H1 (cell line): ENCODE measurements around the gene DEXI. TPM values are rescaled to one million over a fixed set of nuclear protein-coding genes. Genes with fewer than 3 reads are reported as not detected.
A peak's percentile ranks its signal among the peaks of the same experiment; 100 is the strongest.

Experiments used
- CTCF ChIA-PET: fragments of 300-600 bp; sonication (Branson Sonifier 250); formaldehyde crosslinking; loops from one replicate; lab custom pipeline; 2021; ENCODE audit not compliant: partially characterized antibody; lab: Charles Lee
- POLR2A ChIA-PET: fragments of 300-600 bp; sonication (Branson Sonifier 250); formaldehyde crosslinking; loops from one replicate; lab custom pipeline; 2021; ENCODE audit warnings: inconsistent platforms; ENCODE audit not compliant: partially characterized antibody; lab: Charles Lee
- DNase-seq, 2 experiments: peaks; one replicate each; pipeline versions ENCODE4 v3.0.0 to v3.0.0-alpha.2; 2010 to 2022; ENCODE audit warnings: low spot score in 2 of 2, low read depth in 1 of 2, mixed read lengths in 1 of 2
- FAIRE-seq: peaks from 2 replicates; lab custom pipeline; 2011; peaks lifted over from hg19 to GRCh38; lab: Jason Lieb, UNC
- H2AFZ ChIP-seq: 2 replicates; pipeline ENCODE4 v1.8.1; 2012; ENCODE audit warnings: low read length, inconsistent platforms
- H2AK5ac ChIP-seq: 2 replicates; pipeline ENCODE4 v1.6.1; 2013; ENCODE audit warnings: low read depth, low read length
- H2BK120ac ChIP-seq: replicated peaks from 2 replicates; pipeline ENCODE3; 2013; ENCODE audit warnings: low read depth, low read length, inconsistent platforms
- H2BK12ac ChIP-seq: 2 replicates; pipeline ENCODE4 v1.6.1; 2013; ENCODE audit warnings: low read depth, low read length
- H2BK15ac ChIP-seq: 2 replicates; pipeline ENCODE4 v1.6.1; 2013; ENCODE audit warnings: low read length
- H2BK20ac ChIP-seq: 2 replicates; pipeline ENCODE4 v1.6.1; 2013; ENCODE audit warnings: low read length
- H2BK5ac ChIP-seq: 2 replicates; pipeline ENCODE4 v1.6.1; 2013; ENCODE audit warnings: low read depth, low read length
- H3K14ac ChIP-seq: 2 replicates; pipeline ENCODE4 v1.6.1; 2013; ENCODE audit warnings: inconsistent platforms; ENCODE audit not compliant: insufficient read length
- H3K18ac ChIP-seq: 2 replicates; pipeline ENCODE4 v1.6.1; 2013; ENCODE audit warnings: low read length; ENCODE audit errors: extremely low read depth
- H3K23ac ChIP-seq: 2 replicates; pipeline ENCODE4 v1.6.1; 2013; ENCODE audit warnings: inconsistent platforms; ENCODE audit not compliant: insufficient read length
- H3K23me2 ChIP-seq: 2 replicates; pipeline ENCODE4 v1.6.1; 2013; ENCODE audit warnings: low read depth, low read length
- H3K27ac ChIP-seq: 2 replicates; pipeline ENCODE4 v1.6.1; 2011; ENCODE audit warnings: low read depth, low read length, inconsistent platforms
- H3K27me3 ChIP-seq, 4 experiments: replicated peaks in 1 of 4; 1 replicate in 1 of 4; 2 replicates in 3 of 4; pipeline versions ENCODE4 v1.6.1 to v1.8.1; 2011 to 2013; ENCODE audit warnings: low read length in 3 of 4, mild to moderate bottlenecking in 3 of 4, inconsistent platforms in 2 of 4, mixed read lengths in 2 of 4, moderate library complexity in 1 of 4; ENCODE audit not compliant: control insufficient read depth in 3 of 4, insufficient read depth in 3 of 4; ENCODE audit errors: extremely low read depth in 1 of 4
- H3K36me3 ChIP-seq, 4 experiments: 2 replicates each; pipeline versions ENCODE4 v1.6.1 to v1.8.1; 2011 to 2013; ENCODE audit warnings: mild to moderate bottlenecking in 4 of 4, low read length in 3 of 4, moderate library complexity in 2 of 4, control low read depth in 1 of 4, inconsistent platforms in 1 of 4; ENCODE audit not compliant: insufficient read depth in 4 of 4, control insufficient read depth in 2 of 4
- H3K4ac ChIP-seq: replicated peaks from 2 replicates; pipeline ENCODE3; 2013; ENCODE audit warnings: low read length, low read depth, mixed read lengths, inconsistent platforms; ENCODE audit not compliant: insufficient read length
- H3K4me1 ChIP-seq, 4 experiments: replicated peaks in 1 of 4; 1 replicate in 1 of 4; 2 replicates in 3 of 4; pipeline versions ENCODE4 v1.6.1 to v1.8.1; 2011 to 2013; ENCODE audit warnings: low read length in 3 of 4, inconsistent platforms in 2 of 4, mixed read lengths in 1 of 4; ENCODE audit not compliant: insufficient read depth in 4 of 4, control insufficient read depth in 3 of 4
- H3K4me2 ChIP-seq, 2 experiments: 2 replicates each; pipeline versions ENCODE4 v1.6.1 to v1.8.1; 2011 to 2013; ENCODE audit warnings: low read depth in 2 of 2, low read length in 2 of 2, control low read depth in 1 of 2, inconsistent platforms in 1 of 2, mild to moderate bottlenecking in 1 of 2; ENCODE audit not compliant: insufficient read depth in 1 of 2
- H3K4me3 ChIP-seq, 4 experiments: fragments of 200-600, 300-600 bp in 1 of 4; sonication (generic), shearing (Covaris generic), sonication (Bioruptor Twin) in 1 of 4; 2 replicates each; pipeline versions ENCODE4 v1.5.1 to v1.8.1; 2011 to 2016; ENCODE audit warnings: low read length in 4 of 4, low read depth in 3 of 4, control low read depth in 2 of 4, inconsistent platforms in 2 of 4, mild to moderate bottlenecking in 2 of 4, mixed read lengths in 1 of 4, moderate library complexity in 1 of 4; ENCODE audit not compliant: insufficient read depth in 2 of 4; ENCODE audit errors: extremely low read depth in 1 of 4
- H3K56ac ChIP-seq: replicated peaks from 2 replicates; pipeline ENCODE3; 2013; ENCODE audit warnings: low read depth, mild to moderate bottlenecking, mixed read lengths, low read length, inconsistent platforms; ENCODE audit not compliant: insufficient read length
- H3K79me1 ChIP-seq: 2 replicates; pipeline ENCODE4 v1.6.1; 2013; ENCODE audit warnings: low read depth, low read length, control low read depth
- H3K79me2 ChIP-seq, 2 experiments: 2 replicates each; pipeline versions ENCODE4 v1.6.1 to v1.8.1; 2012 to 2013; ENCODE audit warnings: low read length in 2 of 2, mild to moderate bottlenecking in 2 of 2, inconsistent platforms in 1 of 2; ENCODE audit not compliant: insufficient read depth in 2 of 2, control insufficient read depth in 1 of 2
- H3K9ac ChIP-seq, 4 experiments: replicated peaks in 1 of 4; 1 replicate in 1 of 4; 2 replicates in 3 of 4; pipeline versions ENCODE4 v1.6.1 to v1.8.1; 2011 to 2013; ENCODE audit warnings: low read depth in 3 of 4, low read length in 3 of 4, control low read depth in 2 of 4, mild to moderate bottlenecking in 2 of 4, moderate library complexity in 2 of 4, inconsistent platforms in 1 of 4; ENCODE audit errors: extremely low read depth in 1 of 4
- H3K9me3 ChIP-seq, 2 experiments: 2 replicates each; pipeline versions ENCODE4 v1.6.1 to v1.8.1; 2012 to 2013; ENCODE audit warnings: mild to moderate bottlenecking in 2 of 2, moderate library complexity in 2 of 2, control low read depth in 1 of 2, inconsistent platforms in 1 of 2, low read depth in 1 of 2, low read length in 1 of 2, mixed read lengths in 1 of 2; ENCODE audit not compliant: insufficient read depth in 2 of 2
- H4K20me1 ChIP-seq, 2 experiments: replicated peaks in 1 of 2; 2 replicates each; pipeline versions ENCODE3 to v1.8.1; 2011 to 2013; ENCODE audit warnings: inconsistent platforms in 2 of 2, low read length in 2 of 2, mild to moderate bottlenecking in 1 of 2; ENCODE audit not compliant: insufficient read depth in 2 of 2, control insufficient read depth in 1 of 2
- H4K5ac ChIP-seq: 2 replicates; pipeline ENCODE4 v1.6.1; 2013; ENCODE audit warnings: low read length, low read depth, mixed read lengths, inconsistent platforms; ENCODE audit not compliant: insufficient read length
- H4K8ac ChIP-seq: 2 replicates; pipeline ENCODE4 v1.8.0; 2013; ENCODE audit warnings: mild to moderate bottlenecking, moderate library complexity, low read length, inconsistent platforms; ENCODE audit not compliant: insufficient read depth; ENCODE audit errors: extremely low read depth
- H4K91ac ChIP-seq: replicated peaks from 2 replicates; pipeline ENCODE3; 2013; ENCODE audit warnings: low read length, mixed read lengths, inconsistent platforms; ENCODE audit not compliant: insufficient read length
- CEBPB ChIP-seq: IDR thresholded peaks from 2 replicates; pipeline ENCODE4 v1.6.1; 2012; ENCODE audit warnings: low read depth, low read length
- JUN ChIP-seq: IDR thresholded peaks from 2 replicates; pipeline ENCODE4 v1.6.1; 2011; ENCODE audit warnings: low read depth, mild to moderate bottlenecking, improper control_type of control experiment, low read length
- PHF8 ChIP-seq: fragments of 200-600 bp; sonication (generic); conservative IDR thresholded peaks from 2 replicates; pipeline ENCODE4 v1.7.1; 2012; ENCODE audit warnings: low read depth, mild to moderate bottlenecking, inconsistent platforms, low read length, moderate library complexity
- RAD21 ChIP-seq, 2 experiments: IDR thresholded peaks in 1 of 2; conservative IDR thresholded peaks in 1 of 2; 2 replicates each; pipeline ENCODE4 v1.6.1; 2011; ENCODE audit warnings: low read depth in 2 of 2, low read length in 2 of 2, improper control_type of control experiment in 1 of 2, inconsistent platforms in 1 of 2, mild to moderate bottlenecking in 1 of 2, moderate library complexity in 1 of 2
- WGBS, 2 experiments: shearing (Covaris generic) in 1 of 2; methylation state at CpG; one replicate each; pipeline versions ENCODE4 v1.1.6 to v1.1.7; 2013 to 2015; ENCODE audit warnings: low lambda C conversion rate in 2 of 2, mixed read lengths in 2 of 2, inconsistent platforms in 1 of 2, low coverage in 1 of 2, missing lambda C conversion rate in 1 of 2; ENCODE audit not compliant: insufficient replicate concordance in 2 of 2, insufficient coverage in 1 of 2, insufficient read length in 1 of 2; ENCODE audit errors: extremely low coverage in 1 of 2, missing lambda C conversion rate in 1 of 2; 5-methylcytosine and 5-hydroxymethylcytosine counted together
- polyA plus RNA-seq, 7 experiments: library from polyadenylated mRNA; depleted of rRNA in 3 of 7; stranded (reverse) in 5 of 7; unstranded in 2 of 7; fragments of >200 nt in 5 of 7; fragments of 200-250 nt in 2 of 7; gene quantifications; 1 replicate in 5 of 7; 2 replicates in 1 of 7; 4 replicates in 1 of 7; pipeline versions ENCODE4 v1.2.1 to v1.2.3, GENCODE V29; 2011 to 2013; ENCODE audit warnings: missing spikeins in 2 of 7, mixed read lengths in 2 of 7
- total RNA-seq: library from RNA; stranded (reverse); fragmentation: NEBNext Ultra II Directional; extraction: Animal tissue kit (Norgen Biotek cat#: 25700); gene quantifications from 2 replicates; pipeline ENCODE4 v1.2.1, GENCODE V29; 2021
- TF ChIP-seq, protein P1 (sequence below): IDR thresholded peaks from 2 replicates; pipeline ENCODE4 v1.6.1; 2012; ENCODE audit warnings: inconsistent platforms
- TF ChIP-seq, protein P2 (sequence below): IDR thresholded peaks from 2 replicates; pipeline ENCODE4 v1.6.1; 2012; ENCODE audit warnings: low read length, inconsistent platforms

The DEXI gene
- total and polyA plus RNA-seq, 2 of the 8 experiments (the other 6 are each of a cell fraction or from before 2014, with no cell fraction given) = 39.5 to 47.3 TPM

DNA sequence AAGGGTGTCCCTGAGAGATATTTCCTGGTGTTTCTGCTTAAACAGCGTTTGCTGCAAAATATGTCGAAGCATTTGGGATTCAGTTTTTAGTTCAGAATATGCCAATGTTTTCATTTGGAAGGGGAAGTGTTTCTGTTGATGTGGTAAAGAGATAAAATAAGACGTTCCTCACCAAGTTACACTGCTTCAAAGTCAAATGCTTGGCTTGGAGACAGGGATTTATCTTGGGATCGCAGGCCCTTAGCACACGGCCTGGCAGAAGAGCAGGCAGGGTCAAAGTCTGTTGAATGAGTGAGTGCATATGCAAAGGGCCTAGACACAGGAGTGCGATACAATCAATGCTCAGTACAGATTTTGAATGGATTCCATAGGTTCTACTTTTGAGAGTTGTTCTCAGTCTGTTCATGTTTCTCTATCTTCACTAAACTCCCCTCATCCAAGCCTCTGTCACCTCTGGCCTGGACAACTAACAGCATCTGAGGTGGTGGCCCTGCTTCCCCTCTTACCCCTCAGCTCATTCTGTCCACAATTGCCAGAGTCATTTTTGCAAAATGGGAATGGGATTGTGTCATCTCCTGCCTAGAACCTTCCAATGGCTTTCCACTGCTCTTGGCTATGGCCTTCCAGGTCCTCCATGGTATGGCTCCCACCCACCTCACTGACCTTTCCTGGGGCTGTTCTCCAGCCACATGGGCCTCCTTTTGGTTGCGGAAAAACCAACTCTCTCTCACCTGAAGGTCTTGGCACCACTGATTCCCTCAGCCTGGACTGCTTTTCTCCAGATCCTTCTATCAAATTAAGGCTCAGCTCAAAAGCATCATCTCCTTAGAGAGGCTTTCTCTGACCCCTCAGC is 3.2 kb downstream of the DEXI start:
- Histone ChIP-seq H2BK12ac (no peak overlapping the region), H2BK5ac (no peak overlapping the region), H3K27ac (no peak overlapping the region), H3K9ac (no peak overlapping the region; a peak in 1 of 7 replicates), H3K9me3 (no peaks in the 10 kb centered on the region), H4K8ac (no peak overlapping the region), H3K79me2 (peaks cover 0 to 35% of the 10 kb centered on the region in 2 experiments; a peak in 1 of 4 replicates), H2BK120ac (no peak overlapping the region), H3K4ac (no peak overlapping the region), H2BK20ac (no peak overlapping the region), H3K18ac (no peak overlapping the region), H3K56ac (no peak overlapping the region), H3K4me1 (peaks cover 5 to 9% (median 8%) of the 10 kb centered on the region in 4 experiments), H3K27me3 (no peaks in the 10 kb centered on the region; a peak in 2 of 7 replicates), H3K23ac (no peak overlapping the region), H3K79me1 (peaks cover 16% of the 10 kb centered on the region), H2AK5ac (no peak overlapping the region), H2BK15ac (no peak overlapping the region), H4K5ac (no peak overlapping the region), H3K23me2 (peaks cover 8% of the 10 kb centered on the region), H4K20me1 (peaks cover 20 to 38% of the 10 kb centered on the region in 2 experiments), H2AFZ (no peak overlapping the region), H3K14ac (no peak overlapping the region), H4K91ac (no peak overlapping the region), H3K4me2 (peak overlapping the region in 1 of 2 experiments; percentile 86; a peak in 1 of 4 replicates), H3K4me3 (no peak overlapping the region), H3K36me3 (peaks cover 0 to 4% (median 0%) of the 10 kb centered on the region in 4 experiments; a peak in 1 of 8 replicates)
- FAIRE-seq (no peak), DNase-seq (no peak)
- WGBS, 2 experiments = 92% methylated on average over 7 of the region's 7 CpGs; no CpG with 5 or more reads in 1 of the 2 experiments
- no peak for TF ChIP-seq PHF8
- TF ChIP-seq, protein P1, sequence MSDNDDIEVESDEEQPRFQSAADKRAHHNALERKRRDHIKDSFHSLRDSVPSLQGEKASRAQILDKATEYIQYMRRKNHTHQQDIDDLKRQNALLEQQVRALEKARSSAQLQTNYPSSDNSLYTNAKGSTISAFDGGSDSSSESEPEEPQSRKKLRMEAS = no peak
- no peak for TF ChIP-seq JUN
- TF ChIP-seq, protein P2, sequence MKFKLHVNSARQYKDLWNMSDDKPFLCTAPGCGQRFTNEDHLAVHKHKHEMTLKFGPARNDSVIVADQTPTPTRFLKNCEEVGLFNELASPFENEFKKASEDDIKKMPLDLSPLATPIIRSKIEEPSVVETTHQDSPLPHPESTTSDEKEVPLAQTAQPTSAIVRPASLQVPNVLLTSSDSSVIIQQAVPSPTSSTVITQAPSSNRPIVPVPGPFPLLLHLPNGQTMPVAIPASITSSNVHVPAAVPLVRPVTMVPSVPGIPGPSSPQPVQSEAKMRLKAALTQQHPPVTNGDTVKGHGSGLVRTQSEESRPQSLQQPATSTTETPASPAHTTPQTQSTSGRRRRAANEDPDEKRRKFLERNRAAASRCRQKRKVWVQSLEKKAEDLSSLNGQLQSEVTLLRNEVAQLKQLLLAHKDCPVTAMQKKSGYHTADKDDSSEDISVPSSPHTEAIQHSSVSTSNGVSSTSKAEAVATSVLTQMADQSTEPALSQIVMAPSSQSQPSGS = no peak
- TF ChIP-seq CEBPB = no peak
- no peak for TF ChIP-seq RAD21 (IDR thresholded peaks at IDR 0.05 in 1 of 2, conservative IDR thresholded peaks at IDR 0.05 in 1 of 2; ENCODE audit: low read depth in 2 of 2, low read length in 2 of 2)
- CTCF ChIA-PET = interaction anchor here (1.6 kb wide), 1 partner anchor 25 kb away, joined by 5 read pairs; no protein-coding TSS in a partner anchor
- POLR2A ChIA-PET = interaction anchor here (1.8 kb wide), 1 partner anchor 10 kb away, joined by 6 read pairs; no protein-coding TSS in a partner anchor
